HAP-1 (cell line): Measurements from ENCODE around the gene LAMA5.

Experiments
- DNase-seq, 2 experiments: peaks; one replicate each; pipeline ENCODE4 v3.0.0-alpha.2; 2016 to 2020; ENCODE audit warnings: low spot score in 2 of 2
- H3K27me3 ChIP-seq: fragments of 250-450 bp; sonication (Bioruptor Pico); 2 replicates; pipeline ENCODE4 v1.5.1; 2020; ENCODE audit warnings: low read depth, mild to moderate bottlenecking, moderate library complexity
- H3K36me3 ChIP-seq: fragments of 250-450 bp; sonication (Bioruptor Pico); replicated peaks from 2 replicates; pipeline ENCODE4 v1.5.1; 2020; ENCODE audit warnings: mild to moderate bottlenecking
- H3K4me1 ChIP-seq: fragments of 250-450 bp; sonication (Bioruptor Pico); 2 replicates; pipeline ENCODE4 v1.5.1; 2020; ENCODE audit warnings: mild to moderate bottlenecking
- H3K4me3 ChIP-seq: fragments of 250-450 bp; sonication (Bioruptor Pico); 2 replicates; pipeline ENCODE4 v1.5.1; 2020; ENCODE audit warnings: mild to moderate bottlenecking, moderate library complexity
- H3K9me3 ChIP-seq: fragments of 250-450 bp; sonication (Bioruptor Pico); 2 replicates; pipeline ENCODE4 v1.5.1; 2020; ENCODE audit warnings: mild to moderate bottlenecking, moderate library complexity
- in situ Hi-C: fragments of 300-500 bp; cut with MboI; formaldehyde crosslinking; loops from 3 replicates; pipeline ENCODE4 v1.14.3; 2020; ENCODE audit warnings: low sequenced_read_pairs, inconsistent platforms, mixed read lengths

LAMA5 gene

GRCh38 chr20:62280303-62280702 lies 86.8 kb downstream of the LAMA5 start:
- Histone ChIP-seq H3K4me3 (no peak overlapping the region), H3K27me3 (no peaks in the 10 kb centered on the region), H3K9me3 (no peaks in the 10 kb centered on the region), H3K36me3 (peaks cover 34% of the 10 kb centered on the region), H3K4me1 (no peaks in the 10 kb centered on the region)
- in situ Hi-C loops = no loop called here
- no peak for DNase-seq

- Histone ChIP-seq H3K9me3 (no peaks in the 10 kb centered on the region), H3K36me3 (peaks cover 36% of the 10 kb centered on the region), H3K4me3 (no peak overlapping the region), H3K4me1 (no peaks in the 10 kb centered on the region), H3K27me3 (no peaks in the 10 kb centered on the region)
- DNase-seq = no peak
- in situ Hi-C loops = no loop called here
Measured at GRCh38 chr20:62277253-62277652, 89.9 kb downstream of the LAMA5 start.

GRCh38 chr20:62276439-62276838 lies 90.7 kb downstream of the LAMA5 start:
- Histone ChIP-seq H3K36me3 (peaks cover 30% of the 10 kb centered on the region), H3K4me3 (no peak overlapping the region), H3K9me3 (no peaks in the 10 kb centered on the region), H3K27me3 (no peaks in the 10 kb centered on the region), H3K4me1 (no peaks in the 10 kb centered on the region)
- no peak for DNase-seq
- in situ Hi-C loops = no loop called here

- no peak overlapping the region for H3K4me3 ChIP-seq
- in situ Hi-C loops = no loop called here
- H3K36me3 ChIP-seq = peaks cover 18% of the 10 kb centered on the region
- no peaks in the 10 kb centered on the region for H3K27me3 ChIP-seq
- DNase-seq = no peak
- no peaks in the 10 kb centered on the region for H3K9me3 ChIP-seq
- no peaks in the 10 kb centered on the region for H3K4me1 ChIP-seq
Measured at GRCh38 chr20:62275219-62275618, 91.9 kb downstream of the LAMA5 start.

- no peaks in the 10 kb centered on the region for H3K9me3 ChIP-seq
- H3K4me1 ChIP-seq = no peaks in the 10 kb centered on the region
- H3K36me3 ChIP-seq = peaks cover 13% of the 10 kb centered on the region
- in situ Hi-C loops = no loop called here
- H3K27me3 ChIP-seq = no peaks in the 10 kb centered on the region
- no peak for DNase-seq
- H3K4me3 ChIP-seq = no peak overlapping the region
Measured at GRCh38 chr20:62274332-62274950, 92.7 kb downstream of the LAMA5 start.

- in situ Hi-C loops = no loop called here
- peaks cover 8% of the 10 kb centered on the region; the same call in 1 of the 2 replicates for H3K36me3 ChIP-seq
Measured at GRCh38 chr20:62273416-62273815, 93.7 kb downstream of the LAMA5 start.

GRCh38 chr20:62272200-62272599 lies 94.9 kb downstream of the LAMA5 start:
- Histone ChIP-seq H3K4me3 (no peak overlapping the region), H3K9me3 (no peaks in the 10 kb centered on the region), H3K27me3 (no peaks in the 10 kb centered on the region), H3K36me3 (peaks cover 13% of the 10 kb centered on the region; the same call in 1 of the 2 replicates), H3K4me1 (no peaks in the 10 kb centered on the region)
- in situ Hi-C loops = no loop called here
- DNase-seq = no peak

More at GRCh38 chr20:62273416-62273815, 93.7 kb downstream of the LAMA5 start:
- DNase-seq = no peak
- H3K4me1 ChIP-seq = no peaks in the 10 kb centered on the region
- no peak overlapping the region for H3K4me3 ChIP-seq
- H3K9me3 ChIP-seq = no peaks in the 10 kb centered on the region
- no peaks in the 10 kb centered on the region for H3K27me3 ChIP-seq

GRCh38 chr20:62269871-62270270 lies 97.2 kb downstream of the LAMA5 start:
- in situ Hi-C loops = no loop called here
- no peak for DNase-seq
- Histone ChIP-seq H3K9me3 (no peaks in the 10 kb centered on the region), H3K4me3 (no peak overlapping the region), H3K4me1 (no peaks in the 10 kb centered on the region), H3K36me3 (peaks cover 19% of the 10 kb centered on the region), H3K27me3 (no peaks in the 10 kb centered on the region)

- in situ Hi-C loops = no loop called here
- no peaks in the 10 kb centered on the region for H3K9me3 ChIP-seq
- no peak overlapping the region for H3K4me3 ChIP-seq
- peaks cover 19% of the 10 kb centered on the region for H3K36me3 ChIP-seq
- H3K4me1 ChIP-seq = no peaks in the 10 kb centered on the region
- no peak for DNase-seq
- H3K27me3 ChIP-seq = no peaks in the 10 kb centered on the region
Measured at GRCh38 chr20:62269378-62269777, 97.7 kb downstream of the LAMA5 start.

GRCh38 chr20:62268228-62268900 lies 98.7 kb downstream of the LAMA5 start:
- Histone ChIP-seq H3K4me1 (no peaks in the 10 kb centered on the region), H3K4me3 (no peak overlapping the region), H3K9me3 (no peaks in the 10 kb centered on the region), H3K36me3 (peaks cover 18% of the 10 kb centered on the region), H3K27me3 (no peaks in the 10 kb centered on the region)
- in situ Hi-C loops = no loop called here
- no peak for DNase-seq

GRCh38 chr20:62267543-62267942 lies 99.6 kb downstream of the LAMA5 start:
- no peaks in the 10 kb centered on the region for H3K4me1 ChIP-seq
- in situ Hi-C loops = no loop called here
- H3K9me3 ChIP-seq = no peaks in the 10 kb centered on the region
- DNase-seq = no peak
- no peaks in the 10 kb centered on the region for H3K27me3 ChIP-seq
- H3K4me3 ChIP-seq = no peak overlapping the region
- peaks cover 10% of the 10 kb centered on the region for H3K36me3 ChIP-seq

- no peaks in the 10 kb centered on the region for H3K9me3 ChIP-seq
- no peak overlapping the region for H3K4me3 ChIP-seq
- H3K27me3 ChIP-seq = no peaks in the 10 kb centered on the region
- in situ Hi-C loops = no loop called here
- no peaks in the 10 kb centered on the region for H3K4me1 ChIP-seq
- DNase-seq = no peak
- H3K36me3 ChIP-seq = peaks cover 14% of the 10 kb centered on the region
Measured at GRCh38 chr20:62266851-62267250, 100.3 kb downstream of the LAMA5 start.

- H3K4me1 ChIP-seq = no peaks in the 10 kb centered on the region
- DNase-seq = peak in 1 of 2 experiments; percentile 29
- H3K9me3 ChIP-seq = no peaks in the 10 kb centered on the region
- peaks cover 15% of the 10 kb centered on the region; the same call in 1 of the 2 replicates for H3K36me3 ChIP-seq
- in situ Hi-C loops = no loop called here
- no peak overlapping the region for H3K4me3 ChIP-seq
- H3K27me3 ChIP-seq = no peaks in the 10 kb centered on the region
Measured at GRCh38 chr20:62266340-62266739, 100.8 kb downstream of the LAMA5 start.

- DNase-seq = no peak
- Histone ChIP-seq H3K27me3 (no peaks in the 10 kb centered on the region), H3K4me1 (no peaks in the 10 kb centered on the region), H3K9me3 (no peaks in the 10 kb centered on the region), H3K36me3 (peaks cover 20% of the 10 kb centered on the region), H3K4me3 (no peak overlapping the region)
- in situ Hi-C loops = no loop called here
Measured at GRCh38 chr20:62265365-62265764, 101.7 kb downstream of the LAMA5 start.
